ENCODE results near the gene CEP85.

GRCh38 chr1:26293911-26294463, 60.0 kb downstream of the CEP85 start:
- TF ChIP-seq CTCF (IDR thresholded peaks at IDR 0.05) (no peak), POLR2A (IDR thresholded peaks at IDR 0.05) (no peak), EP300 (IDR thresholded peaks at IDR 0.05) (no peak)

All from gastroesophageal sphincter (tissue), 3 donors.